ENCODE results near the gene SETD9. TPM values are rescaled to one million over a fixed set of nuclear protein-coding genes. Genes with fewer than 3 reads are reported as not detected.

SETD9 gene
- total RNA-seq, 1 donor from 2014 or later: 12.2 TPM

- no peaks in the 10 kb centered on the region for H3K9me3 Mint-ChIP-seq (ENCODE audit: unreplicated experiment)
- Histone ChIP-seq H4K20me1 (ENCODE audit: insufficient read depth, low read length) (peaks cover 18% of the 10 kb centered on the region), H3K27me3 (ENCODE audit: insufficient read depth, low read length) (peaks cover 5% of the 10 kb centered on the region), H2AFZ (ENCODE audit: low read depth, low read length) (no peak overlapping the region), H3K4me1 (ENCODE audit: insufficient read depth, low read length) (peaks cover 5% of the 10 kb centered on the region), H3K9ac (ENCODE audit: low read length) (no peak overlapping the region), H3K4me2 (ENCODE audit: low read length) (no peak overlapping the region), H3K4me3 (ENCODE audit: insufficient read depth, low read depth, low read length) (no peak overlapping the region), H3K27ac (ENCODE audit: low read depth, low read length) (no peak overlapping the region), H3K9me3 (ENCODE audit: insufficient read depth, low read depth, low read length) (no peaks in the 10 kb centered on the region), H3K79me2 (ENCODE audit: insufficient read depth, low read length) (peaks cover 24% of the 10 kb centered on the region), H3K36me3 (ENCODE audit: insufficient read depth, low read length) (peaks cover 5% of the 10 kb centered on the region)
- no peak for TF ChIP-seq CTCF (IDR thresholded peaks at IDR 0.05; ENCODE audit: insufficient read depth, low read depth, low read length)
- TF ChIP-seq EZH2 (IDR thresholded peaks at IDR 0.05; ENCODE audit: insufficient read depth, low read length): no peak
- no peaks in the 10 kb centered on the region for H3K36me3 Mint-ChIP-seq (ENCODE audit: low read depth, unreplicated experiment)
- DNase-seq (ENCODE audit: low read depth) (no peak), FAIRE-seq (no peak)
- H3K4me3 Mint-ChIP-seq (ENCODE audit: unreplicated experiment): no peak overlapping the region
- H3K27me3 Mint-ChIP-seq (ENCODE audit: low read depth, unreplicated experiment): peaks cover 11% of the 10 kb centered on the region
- H3K27ac Mint-ChIP-seq (ENCODE audit: unreplicated experiment): no peak overlapping the region
- peaks cover 4% of the 10 kb centered on the region for H3K4me1 Mint-ChIP-seq (ENCODE audit: low read depth, unreplicated experiment)
These were observed 44.9 kb downstream of the SETD9 start for GRCh38 chr5:56954262-56954661.

DNA sequence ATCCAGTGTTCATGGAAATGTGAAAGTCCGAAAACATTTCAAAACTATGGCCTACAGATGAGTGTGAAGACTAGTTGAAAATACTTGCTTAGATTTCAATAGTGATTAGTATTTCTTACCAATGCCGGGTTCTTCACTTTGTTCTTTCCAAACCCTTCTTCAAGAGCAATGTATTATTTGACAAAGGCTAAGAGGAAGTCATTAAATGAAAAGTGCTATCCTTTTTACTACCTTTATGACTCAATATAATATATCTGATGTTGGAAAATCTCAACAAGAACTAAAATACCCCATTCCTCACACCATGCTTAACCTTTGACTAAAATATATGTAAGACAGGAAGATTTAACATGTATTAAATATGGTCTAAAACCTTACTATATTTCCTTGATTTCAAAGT is 49.2 kb downstream of the SETD9 start:
- H3K36me3 Mint-ChIP-seq (ENCODE audit: low read depth, unreplicated experiment): peaks cover 2% of the 10 kb centered on the region
- Histone ChIP-seq H3K36me3 (ENCODE audit: insufficient read depth, low read length) (no peaks in the 10 kb centered on the region), H3K9me3 (ENCODE audit: insufficient read depth, low read depth, low read length) (no peaks in the 10 kb centered on the region), H4K20me1 (ENCODE audit: insufficient read depth, low read length) (no peaks in the 10 kb centered on the region), H2AFZ (ENCODE audit: low read depth, low read length) (no peak overlapping the region), H3K79me2 (ENCODE audit: insufficient read depth, low read length) (no peaks in the 10 kb centered on the region), H3K27ac (ENCODE audit: low read depth, low read length) (no peak overlapping the region), H3K4me3 (ENCODE audit: insufficient read depth, low read depth, low read length) (no peak overlapping the region), H3K27me3 (ENCODE audit: insufficient read depth, low read length) (peaks cover 11% of the 10 kb centered on the region), H3K9ac (ENCODE audit: low read length) (no peak overlapping the region), H3K4me2 (ENCODE audit: low read length) (no peak overlapping the region), H3K4me1 (ENCODE audit: insufficient read depth, low read length) (no peaks in the 10 kb centered on the region)
- no peak overlapping the region for H3K27ac Mint-ChIP-seq (ENCODE audit: unreplicated experiment)
- H3K27me3 Mint-ChIP-seq (ENCODE audit: low read depth, unreplicated experiment): peaks cover 29% of the 10 kb centered on the region
- FAIRE-seq (no peak), DNase-seq (ENCODE audit: low read depth) (no peak)
- no peak for TF ChIP-seq EZH2 (IDR thresholded peaks at IDR 0.05; ENCODE audit: insufficient read depth, low read length)
- TF ChIP-seq CTCF (IDR thresholded peaks at IDR 0.05; ENCODE audit: insufficient read depth, low read depth, low read length): no peak
- no peaks in the 10 kb centered on the region for H3K9me3 Mint-ChIP-seq (ENCODE audit: unreplicated experiment)
- H3K4me3 Mint-ChIP-seq (ENCODE audit: unreplicated experiment): no peak overlapping the region
- H3K4me1 Mint-ChIP-seq (ENCODE audit: low read depth, unreplicated experiment): no peaks in the 10 kb centered on the region

GRCh38 chr5:56959326-56959725 is 49.9 kb downstream of the SETD9 start:
- peaks cover 2% of the 10 kb centered on the region for H3K36me3 Mint-ChIP-seq (ENCODE audit: low read depth, unreplicated experiment)
- H2AFZ ChIP-seq (ENCODE audit: low read depth, low read length): no peak overlapping the region
- H3K27ac Mint-ChIP-seq (ENCODE audit: unreplicated experiment): no peak overlapping the region
- H3K4me3 Mint-ChIP-seq (ENCODE audit: unreplicated experiment): no peak overlapping the region
- no peak overlapping the region for H3K9ac ChIP-seq (ENCODE audit: low read length)
- no peaks in the 10 kb centered on the region for H3K79me2 ChIP-seq (ENCODE audit: insufficient read depth, low read length)
- H3K27me3 ChIP-seq (ENCODE audit: insufficient read depth, low read length): peaks cover 13% of the 10 kb centered on the region
- no peak overlapping the region for H3K27ac ChIP-seq (ENCODE audit: low read depth, low read length)
- H3K9me3 Mint-ChIP-seq (ENCODE audit: unreplicated experiment): no peaks in the 10 kb centered on the region
- FAIRE-seq (no peak), DNase-seq (ENCODE audit: low read depth) (no peak)
- no peak overlapping the region for H3K4me3 ChIP-seq (ENCODE audit: insufficient read depth, low read depth, low read length)
- H3K36me3 ChIP-seq (ENCODE audit: insufficient read depth, low read length): no peaks in the 10 kb centered on the region
- H3K4me1 ChIP-seq (ENCODE audit: insufficient read depth, low read length): no peaks in the 10 kb centered on the region
- no peak overlapping the region for H3K4me2 ChIP-seq (ENCODE audit: low read length)
- peaks cover 32% of the 10 kb centered on the region for H3K27me3 Mint-ChIP-seq (ENCODE audit: low read depth, unreplicated experiment)
- no peaks in the 10 kb centered on the region for H3K9me3 ChIP-seq (ENCODE audit: insufficient read depth, low read depth, low read length)
- H3K4me1 Mint-ChIP-seq (ENCODE audit: low read depth, unreplicated experiment): no peaks in the 10 kb centered on the region
- no peaks in the 10 kb centered on the region for H4K20me1 ChIP-seq (ENCODE audit: insufficient read depth, low read length)
- TF ChIP-seq EZH2 (IDR thresholded peaks at IDR 0.05; ENCODE audit: insufficient read depth, low read length) (no peak), CTCF (IDR thresholded peaks at IDR 0.05; ENCODE audit: insufficient read depth, low read depth, low read length) (no peak)

All from astrocyte (in vitro differentiated cells and primary cell).